Endothelial cell of umbilical vein (primary cell): ENCODE results near the gene RBM8A.

Source experiments
- CTCF ChIP-seq, 2 donors: IDR thresholded peaks; 1 replicate in 1 of 2; 2 replicates in 1 of 2; pipeline ENCODE4 v1.5.1; 2011; ENCODE audit warnings: low read length in 2 of 2, mild to moderate bottlenecking in 2 of 2, moderate library complexity in 2 of 2, control low read depth in 1 of 2, inconsistent platforms in 1 of 2, low read depth in 1 of 2; ENCODE audit not compliant: insufficient read depth in 1 of 2; ENCODE audit errors: extremely low read depth in 1 of 2
- FOS ChIP-seq: IDR thresholded peaks from 2 replicates; pipeline ENCODE4 v1.6.1; 2011; ENCODE audit warnings: mild to moderate bottlenecking, low read length, moderate library complexity, borderline replicate concordance; ENCODE audit not compliant: insufficient read depth
- POLR2AphosphoS5 ChIP-seq: IDR thresholded peaks from 2 replicates; pipeline ENCODE4 v1.6.1; 2012; ENCODE audit warnings: low read depth, mild to moderate bottlenecking, control low read depth, low read length, moderate library complexity; ENCODE audit not compliant: insufficient read depth

GRCh38 chr1:145955436-145955835 lies 28.2 kb upstream of the RBM8A start:
- TF ChIP-seq CTCF (IDR thresholded peaks at IDR 0.05; ENCODE audit: extremely low read depth in 1 of 2, insufficient read depth in 1 of 2, low read depth in 1 of 2, low read length in 2 of 2): no peak
- no peak for TF ChIP-seq POLR2AphosphoS5
- no peak for TF ChIP-seq FOS
